Measurements from ENCODE around the gene RNU6-9. TPM values are rescaled to one million over a fixed set of nuclear protein-coding genes. Genes with fewer than 3 reads are reported as not detected.
A peak's percentile ranks its signal among the peaks of the same experiment; 100 is the strongest.

RNU6-9 gene
- total RNA-seq, 1 donor from 2014 or later = not detected

- Histone ChIP-seq H3K36me3 (no peaks in the 10 kb centered on the region), H3K27me3 (no peaks in the 10 kb centered on the region), H3K9me3 (no peaks in the 10 kb centered on the region), H3K27ac (peak overlapping the region; percentile 88), H3K4me1 (peaks cover 0 to 19% of the 10 kb centered on the region in 2 donors), H3K4me3 (peak overlapping the region in 1 of 2 donors; percentile 58)
- TF ChIP-seq CTCF (IDR thresholded peaks at IDR 0.05) = no peak
- intact Hi-C loops (cut with DNase I) = loop anchor here (5.0 kb wide), 1 partner anchor 42 kb away; the partner anchor contains the start of gene WDR18
- DNase-seq (ENCODE audit: low spot score in 2 of 2) = no peak
These were observed 46.6 kb downstream of the RNU6-9 start for GRCh38 chr19:939922-940321.

DNA sequence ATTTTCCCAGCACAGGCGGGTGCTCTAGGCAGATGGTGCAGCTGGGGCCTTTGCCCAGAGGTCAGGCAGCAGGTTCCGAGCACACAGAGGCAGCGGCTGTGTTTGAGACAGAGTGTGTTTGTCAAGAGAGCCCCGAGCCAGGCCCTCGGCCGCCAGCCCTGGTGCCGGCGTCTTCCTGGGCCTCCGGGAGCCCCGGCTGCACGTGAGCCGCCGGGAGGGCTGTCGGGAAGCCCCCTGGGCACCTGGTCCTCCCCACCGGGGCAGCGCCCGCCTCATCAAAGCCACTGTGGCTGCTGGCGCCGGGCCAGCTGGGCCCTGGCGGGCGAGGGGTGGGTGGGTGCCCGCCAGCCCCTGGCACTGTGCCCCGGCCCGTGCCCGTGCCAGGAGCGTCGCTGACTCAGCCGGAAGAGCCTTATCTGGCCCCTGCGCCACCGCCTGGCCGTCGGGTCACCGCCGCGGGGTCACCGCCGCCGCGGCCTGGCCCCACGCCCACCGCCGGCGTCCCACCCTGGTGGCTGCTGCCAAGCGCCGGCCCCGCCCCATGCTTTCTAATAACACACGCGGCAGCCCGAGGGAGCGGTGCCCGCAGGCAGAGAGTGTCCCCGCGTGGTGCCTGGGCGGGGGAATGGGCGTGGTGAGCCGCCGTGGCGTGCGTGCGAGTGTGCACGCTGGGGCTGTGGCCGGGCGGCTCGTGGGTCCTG is 47.5 kb downstream of the RNU6-9 start:
- H3K9me3 ChIP-seq = no peaks in the 10 kb centered on the region
- peak overlapping the region; percentile 48 to 58 for H3K4me3 ChIP-seq

GRCh38 chr19:941292-942132 is 48.2 kb downstream of the RNU6-9 start:
- intact Hi-C loops (cut with DNase I) = loop anchor here (1.0 to 5.0 kb wide), 2 partner anchors 14 to 41 kb away; partner anchors contain the start of gene WDR18

More for the DNA sequence above, 47.5 kb downstream of the RNU6-9 start:
- H3K4me1 ChIP-seq = peaks cover 0 to 15% of the 10 kb centered on the region in 2 donors
- intact Hi-C loops (cut with DNase I) = loop anchor here (1.0 to 5.0 kb wide), 2 partner anchors 13 to 42 kb away; partner anchors contain the start of gene WDR18
- peak overlapping the region; percentile 88 for H3K27ac ChIP-seq
- no peak for TF ChIP-seq CTCF (IDR thresholded peaks at IDR 0.05)
- peak; percentile 63 to 90 for DNase-seq (ENCODE audit: low spot score in 2 of 2)
- no peaks in the 10 kb centered on the region for H3K36me3 ChIP-seq
- H3K27me3 ChIP-seq = no peaks in the 10 kb centered on the region

DNA sequence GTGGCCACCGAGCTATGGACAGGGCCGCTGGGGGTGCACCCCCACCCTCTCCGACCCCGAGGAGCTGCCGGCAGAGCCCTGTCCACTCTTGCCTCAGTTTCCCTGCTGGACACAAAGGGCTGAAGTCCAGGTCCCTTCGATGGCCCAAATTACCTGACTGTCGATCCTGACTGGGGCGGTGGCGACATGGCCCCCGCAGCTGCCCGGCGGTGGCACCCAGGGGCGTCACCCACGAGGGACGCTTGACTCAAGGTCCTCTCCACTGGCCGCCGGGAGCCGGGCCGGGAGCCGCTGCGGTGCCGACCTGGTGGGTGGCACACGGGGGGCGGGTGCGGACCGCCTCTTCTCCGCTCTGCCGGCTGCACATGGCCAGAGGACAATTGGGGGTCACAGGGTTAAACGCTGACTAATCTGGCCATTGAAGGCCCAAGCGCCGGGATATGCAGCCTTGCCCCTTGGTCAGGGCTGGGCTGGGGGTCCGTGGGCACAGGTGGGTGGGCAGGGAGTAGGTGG is 48.9 kb downstream of the RNU6-9 start:
- intact Hi-C loops (cut with DNase I) = loop anchor here (5.0 kb wide), 1 partner anchor 40 kb away; the partner anchor contains the start of gene WDR18
- Histone ChIP-seq H3K27me3 (no peaks in the 10 kb centered on the region), H3K9me3 (no peaks in the 10 kb centered on the region), H3K27ac (no peak overlapping the region), H3K4me1 (peaks cover 0 to 15% of the 10 kb centered on the region in 2 donors), H3K4me3 (no peak overlapping the region), H3K36me3 (no peaks in the 10 kb centered on the region)
- TF ChIP-seq CTCF (IDR thresholded peaks at IDR 0.05) = no peak
- DNase-seq (ENCODE audit: low spot score in 2 of 2) = no peak

More at GRCh38 chr19:941292-942132, 48.2 kb downstream of the RNU6-9 start:
- H3K4me3 ChIP-seq = peak overlapping the region; percentile 48 to 58
- peaks cover 0 to 15% of the 10 kb centered on the region in 2 donors for H3K4me1 ChIP-seq
- H3K27me3 ChIP-seq = no peaks in the 10 kb centered on the region
- H3K27ac ChIP-seq = peak overlapping the region; percentile 88
- TF ChIP-seq CTCF (IDR thresholded peaks at IDR 0.05) = no peak
- H3K9me3 ChIP-seq = no peaks in the 10 kb centered on the region
- H3K36me3 ChIP-seq = no peaks in the 10 kb centered on the region
- DNase-seq (ENCODE audit: low spot score in 2 of 2) = no peak

Other genes with a start within 250 kb of the RNU6-9 start
- 39.0 TPM for gene RNF126, start 230.3 kb upstream of the RNU6-9 start, total RNA-seq
- gene FSTL3, start 217.1 kb upstream of the RNU6-9 start, total RNA-seq = 541 TPM
- not detected for gene PRSS57, start 198.0 kb upstream of the RNU6-9 start, total RNA-seq
- 107 TPM for gene PALM, start 184.5 kb upstream of the RNU6-9 start, total RNA-seq
- not detected for gene MISP, start 142.4 kb upstream of the RNU6-9 start, total RNA-seq
- 210 TPM for gene PTBP1, start 96.0 kb upstream of the RNU6-9 start, total RNA-seq
- gene PLPPR3, start 71.5 kb upstream of the RNU6-9 start, total RNA-seq = not detected
- gene AZU1, start 65.6 kb upstream of the RNU6-9 start, total RNA-seq = not detected
- not detected for gene PRTN3, start 52.5 kb upstream of the RNU6-9 start, total RNA-seq
- not detected for gene ELANE, start 41.2 kb upstream of the RNU6-9 start, total RNA-seq
- 1,680 TPM for gene CFD, start 33.8 kb upstream of the RNU6-9 start, total RNA-seq
- gene MED16, start 297 bp upstream of the RNU6-9 start, total RNA-seq = 73.2 TPM
- gene R3HDM4, start 19.7 kb downstream of the RNU6-9 start, total RNA-seq = 81.5 TPM
- not detected for gene KISS1R, start 23.8 kb downstream of the RNU6-9 start, total RNA-seq
- gene ARID3A, start 32.6 kb downstream of the RNU6-9 start, total RNA-seq = 55.3 TPM
- 65.7 TPM for gene WDR18, start 90.9 kb downstream of the RNU6-9 start, total RNA-seq
- not detected for gene GRIN3B, start 106.9 kb downstream of the RNU6-9 start, total RNA-seq
- gene TMEM259, start 127.6 kb downstream of the RNU6-9 start, total RNA-seq = 452 TPM
- gene RNU6-2, start 128.0 kb downstream of the RNU6-9 start, total RNA-seq = not detected
- gene CNN2, start 133.1 kb downstream of the RNU6-9 start, total RNA-seq = 79.1 TPM
- 96.6 TPM for gene ABCA7, start 146.6 kb downstream of the RNU6-9 start, total RNA-seq
- 66.5 TPM for gene ARHGAP45, start 173.7 kb downstream of the RNU6-9 start, total RNA-seq
- gene POLR2E, start 201.9 kb downstream of the RNU6-9 start, total RNA-seq = 72.1 TPM
- 348 TPM for gene GPX4, start 210.5 kb downstream of the RNU6-9 start, total RNA-seq

Measured in ascending aorta (tissue), 2 donors.